DOHH2 (cell line): ENCODE data around the gene GPANK1.

Experiments
- EZH2phosphoT487 ChIP-seq: fragments of 200-600 bp; sonication (generic); IDR thresholded peaks from 2 replicates; pipeline ENCODE4 v1.6.1; 2017; ENCODE audit warnings: borderline replicate concordance, mild to moderate bottlenecking, antibody characterized with exemption, low read length, moderate library complexity, mixed read lengths
- TF ChIP-seq, protein P1 (sequence below): fragments of 200-600 bp; sonication (generic); IDR thresholded peaks from one replicate; pipeline ENCODE4 v1.5.1; 2014; ENCODE audit warnings: antibody characterized with exemption, mild to moderate bottlenecking, low read depth, low read length; ENCODE audit not compliant: poor library complexity, severe bottlenecking

DNA sequence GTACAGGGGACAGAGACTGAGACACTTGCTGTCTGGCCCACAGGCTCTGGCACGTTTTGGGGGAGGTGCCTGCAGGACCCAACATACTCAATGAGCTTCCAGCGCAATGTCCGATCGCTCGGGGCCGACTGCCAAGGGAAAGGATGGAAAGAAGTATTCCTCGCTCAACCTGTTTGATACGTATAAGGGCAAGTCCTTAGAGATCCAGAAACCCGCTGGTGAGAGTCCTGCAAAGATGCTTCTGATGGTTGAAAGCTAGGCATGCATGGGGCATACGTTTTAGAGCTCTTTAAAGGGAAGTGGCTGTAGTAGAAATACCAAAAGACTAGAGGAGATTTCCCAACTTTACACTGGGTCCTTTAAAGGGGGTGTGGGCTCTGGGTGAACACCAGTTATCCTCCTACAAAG lies 42.1 kb downstream of the GPANK1 start:
- TF ChIP-seq, protein P1, sequence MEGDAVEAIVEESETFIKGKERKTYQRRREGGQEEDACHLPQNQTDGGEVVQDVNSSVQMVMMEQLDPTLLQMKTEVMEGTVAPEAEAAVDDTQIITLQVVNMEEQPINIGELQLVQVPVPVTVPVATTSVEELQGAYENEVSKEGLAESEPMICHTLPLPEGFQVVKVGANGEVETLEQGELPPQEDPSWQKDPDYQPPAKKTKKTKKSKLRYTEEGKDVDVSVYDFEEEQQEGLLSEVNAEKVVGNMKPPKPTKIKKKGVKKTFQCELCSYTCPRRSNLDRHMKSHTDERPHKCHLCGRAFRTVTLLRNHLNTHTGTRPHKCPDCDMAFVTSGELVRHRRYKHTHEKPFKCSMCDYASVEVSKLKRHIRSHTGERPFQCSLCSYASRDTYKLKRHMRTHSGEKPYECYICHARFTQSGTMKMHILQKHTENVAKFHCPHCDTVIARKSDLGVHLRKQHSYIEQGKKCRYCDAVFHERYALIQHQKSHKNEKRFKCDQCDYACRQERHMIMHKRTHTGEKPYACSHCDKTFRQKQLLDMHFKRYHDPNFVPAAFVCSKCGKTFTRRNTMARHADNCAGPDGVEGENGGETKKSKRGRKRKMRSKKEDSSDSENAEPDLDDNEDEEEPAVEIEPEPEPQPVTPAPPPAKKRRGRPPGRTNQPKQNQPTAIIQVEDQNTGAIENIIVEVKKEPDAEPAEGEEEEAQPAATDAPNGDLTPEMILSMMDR: no peak
- no peak for TF ChIP-seq EZH2phosphoT487
